GM21529 (cell line): ENCODE measurements around the gene PTAFR.

ENCODE experiments used
- ATAC-seq: cut with Tn5 transposase; IDR thresholded peaks from one replicate; pipeline ENCODE4 v1.9.1; 2021; ENCODE audit not compliant: unreplicated experiment

PTAFR gene

GRCh38 chr1:28122183-28122582 lies 54.3 kb downstream of the PTAFR start:
- no peak for ATAC-seq

- ATAC-seq: no peak
These were observed 56.9 kb downstream of the PTAFR start for GRCh38 chr1:28119556-28119955.

- no peak for ATAC-seq
These were observed 57.7 kb downstream of the PTAFR start for GRCh38 chr1:28118640-28119307.

GRCh38 chr1:28115267-28115666 lies 61.2 kb downstream of the PTAFR start:
- ATAC-seq: no peak

- ATAC-seq: no peak
These were observed 61.6 kb downstream of the PTAFR start for GRCh38 chr1:28114844-28115243.

GRCh38 chr1:28113242-28113572 lies 63.3 kb downstream of the PTAFR start:
- no peak for ATAC-seq

GRCh38 chr1:28112388-28113241 lies 63.9 kb downstream of the PTAFR start:
- ATAC-seq: no peak

- no peak for ATAC-seq
These were observed 65.3 kb downstream of the PTAFR start for GRCh38 chr1:28111157-28111556.

GRCh38 chr1:28110555-28110954 lies 65.9 kb downstream of the PTAFR start:
- ATAC-seq: no peak

GRCh38 chr1:28109639-28110038 lies 66.9 kb downstream of the PTAFR start:
- ATAC-seq: no peak

GRCh38 chr1:28108001-28108400 lies 68.5 kb downstream of the PTAFR start:
- ATAC-seq: no peak

- no peak for ATAC-seq
These were observed 71.5 kb downstream of the PTAFR start for GRCh38 chr1:28104866-28105467.

- no peak for ATAC-seq
These were observed 74.3 kb downstream of the PTAFR start for GRCh38 chr1:28102189-28102588.

- ATAC-seq: no peak
These were observed 77.3 kb downstream of the PTAFR start for GRCh38 chr1:28099050-28099769.
